NCI-H524 (cell line): ENCODE measurements around the gene TMEM131L.
A peak's percentile ranks its signal among the peaks of the same experiment; 100 is the strongest.
"Not testable (repeated sequence)": the region's sequence is repeated elsewhere in the genome, so short reads cannot be mapped to it uniquely, and the experiment has no call there.

Source experiments
- DNase-seq, 2 experiments: peaks; one replicate each; lab custom pipeline; 2025; lab: John Stamatoyannopoulos, UW

The TMEM131L gene

GRCh38 chr4:153466081-153466948 is at the start of gene TMEM131L:
TSS of gene TMEM131L (plus strand) at chr4:153466360. CDS start at chr4:153466398, 38 bp downstream.
- DNase-seq: peak in 1 of 2 experiments; percentile 32

GRCh38 chr4:153416456-153416855 is 49.7 kb upstream of the TMEM131L start:
- not testable (repeated sequence) for DNase-seq

- no peak for DNase-seq
Measured at GRCh38 chr4:153418121-153418520, 48.0 kb upstream of the TMEM131L start.

GRCh38 chr4:153418558-153418957 is 47.6 kb upstream of the TMEM131L start:
- DNase-seq: no peak

- DNase-seq: no peak
Measured at GRCh38 chr4:153419029-153419428, 47.1 kb upstream of the TMEM131L start.

- DNase-seq: no peak
Measured at GRCh38 chr4:153419673-153420278, 46.4 kb upstream of the TMEM131L start.

- DNase-seq: no peak
Measured at GRCh38 chr4:153420361-153420760, 45.8 kb upstream of the TMEM131L start.

GRCh38 chr4:153421941-153422340 is 44.2 kb upstream of the TMEM131L start:
- peak in 1 of 2 experiments; percentile 10 for DNase-seq

GRCh38 chr4:153426207-153426885 is 39.8 kb upstream of the TMEM131L start:
- no peak for DNase-seq

- no peak for DNase-seq
Measured at GRCh38 chr4:153427363-153428071, 38.6 kb upstream of the TMEM131L start.

- no peak for DNase-seq
Measured at GRCh38 chr4:153428941-153429475, 37.2 kb upstream of the TMEM131L start.

- DNase-seq: peak in 1 of 2 experiments; percentile 9
Measured at GRCh38 chr4:153432965-153433753, 33.0 kb upstream of the TMEM131L start.

- DNase-seq: no peak
Measured at GRCh38 chr4:153433754-153434105, 32.4 kb upstream of the TMEM131L start.

- DNase-seq: no peak
Measured at GRCh38 chr4:153434190-153434589, 32.0 kb upstream of the TMEM131L start.

GRCh38 chr4:153438916-153439756 is 27.0 kb upstream of the TMEM131L start:
- DNase-seq: no peak

- DNase-seq: no peak
Measured at GRCh38 chr4:153439831-153440230, 26.3 kb upstream of the TMEM131L start.

GRCh38 chr4:153440475-153440874 is 25.7 kb upstream of the TMEM131L start:
- DNase-seq: no peak

GRCh38 chr4:153447175-153447905 is 18.8 kb upstream of the TMEM131L start:
- DNase-seq: no peak

- peak in 1 of 2 experiments; percentile 5 for DNase-seq
Measured at GRCh38 chr4:153448003-153448731, 18.0 kb upstream of the TMEM131L start.
